Renal cortex interstitium (tissue), 11 donors: ENCODE data around the gene CREB1. TPM values are rescaled to one million over a fixed set of nuclear protein-coding genes. Genes with fewer than 3 reads are reported as not detected.
"Not testable (repeated sequence)": the region's sequence is repeated elsewhere in the genome, so short reads cannot be mapped to it uniquely, and the experiment has no call there.

Experiments
- DNase-seq, 11 donors: peaks; one replicate each; pipeline ENCODE4 v3.0.0-alpha.2; 2013; ENCODE audit warnings: low read depth in 9 of 11, low spot score in 4 of 11; ENCODE audit errors: extremely low read depth in 1 of 11
- polyA plus RNA-seq, 3 donors: library from polyadenylated mRNA; unstranded; fragments of 120-200 nt; gene quantifications; one replicate each; pipeline ENCODE4 v1.2.1, GENCODE V29; 2013; ENCODE audit not compliant: insufficient read length in 3 of 3

CREB1 gene
- polyA plus RNA-seq, 3 donors, result 72.5 to 83.1 (median 73.5) TPM

GRCh38 chr2:207632575-207633493 is 103.1 kb downstream of the CREB1 start:
- DNase-seq, result no peak

- no peak for DNase-seq
Observed at GRCh38 chr2:207633686-207634085, 103.9 kb downstream of the CREB1 start.

GRCh38 chr2:207635468-207636200 is 105.9 kb downstream of the CREB1 start:
- DNase-seq, result no peak

- not testable (repeated sequence) for DNase-seq
Observed at GRCh38 chr2:207639288-207639687, 109.5 kb downstream of the CREB1 start.

GRCh38 chr2:207640160-207640559 is 110.4 kb downstream of the CREB1 start:
- no peak for DNase-seq

- no peak for DNase-seq
Observed at GRCh38 chr2:207640661-207641060, 110.9 kb downstream of the CREB1 start.

GRCh38 chr2:207643892-207644291 is 114.1 kb downstream of the CREB1 start:
- DNase-seq, result no peak

- DNase-seq, result not testable (repeated sequence)
Observed at GRCh38 chr2:207646582-207646981, 116.8 kb downstream of the CREB1 start.

Other genes starting within 250 kb of the CREB1 start
- gene METTL21A, start 95.4 kb downstream of the CREB1 start, polyA plus RNA-seq, result 10 to 100 TPM; 29.5 to 32.5 (median 30.9) TPM
- gene CCNYL1, start 181.7 kb downstream of the CREB1 start, polyA plus RNA-seq, result 10 to 100 TPM; 17.0 to 24.2 (median 19.8) TPM
- 10 to 100 TPM; 12.7 to 15.5 (median 15.4) TPM for gene FZD5, start 239.9 kb downstream of the CREB1 start, polyA plus RNA-seq